ENCODE results near the gene MANBA.

MANBA gene

GRCh38 chr4:102599886-102600285, 160.9 kb downstream of the MANBA start:
- in situ Hi-C loops (cut with HindIII; ENCODE audit: low sequenced_read_pairs), result loop anchor here (25.0 kb wide), 1 partner anchor 412 kb away; the partner anchor contains the start of gene SLC9B1

DNA sequence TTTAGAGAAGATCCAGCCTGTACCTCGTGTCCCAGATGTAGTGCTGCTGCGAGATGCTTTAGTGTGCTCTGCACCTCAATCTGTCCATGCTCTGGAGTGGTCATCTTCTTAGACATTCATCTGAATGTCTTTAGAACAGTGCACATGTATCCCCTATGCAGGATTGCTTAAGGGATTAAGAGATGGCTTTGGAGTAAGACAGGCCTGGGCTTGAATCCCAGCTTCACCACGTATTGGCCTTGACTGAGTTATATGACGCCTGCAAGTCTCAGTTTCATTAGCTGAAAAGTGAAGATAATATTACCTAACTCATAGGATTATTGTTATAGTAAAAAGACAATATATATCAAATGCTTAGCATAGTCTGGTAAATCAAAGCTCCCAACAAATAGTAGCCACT, 161.3 kb downstream of the MANBA start:
- in situ Hi-C loops (cut with HindIII; ENCODE audit: low sequenced_read_pairs), result no loop called here

DNA sequence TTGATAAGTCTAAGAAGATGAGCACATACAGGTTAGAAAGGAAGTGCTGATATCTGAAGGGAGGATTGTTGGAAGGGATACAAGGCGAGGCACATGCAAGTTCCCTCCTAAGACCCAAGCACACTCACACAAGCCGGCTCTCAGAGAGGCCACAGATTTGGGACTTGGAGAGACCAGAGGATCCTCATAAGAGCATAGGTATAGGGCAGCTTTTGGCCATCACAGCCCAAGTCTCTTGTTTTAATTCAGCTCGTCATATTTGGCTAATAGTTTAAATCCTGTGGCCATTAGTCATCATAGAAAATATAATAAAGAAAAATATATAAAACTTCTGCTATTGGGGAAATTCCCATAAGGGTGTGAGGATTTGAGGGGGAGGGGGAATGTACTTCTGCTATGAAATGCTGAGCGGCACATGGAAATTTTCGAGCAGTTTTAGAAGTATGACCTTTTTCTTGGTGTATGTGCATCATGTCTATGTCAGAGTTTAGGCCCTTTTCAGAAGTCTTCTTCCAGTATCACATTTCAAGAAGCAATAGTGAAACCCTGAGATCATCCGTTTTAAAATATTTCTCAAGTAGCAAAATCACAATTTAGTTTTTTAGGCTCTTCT, 161.9 kb downstream of the MANBA start:
- in situ Hi-C loops (cut with HindIII; ENCODE audit: low sequenced_read_pairs), result no loop called here

- in situ Hi-C loops (cut with HindIII; ENCODE audit: low sequenced_read_pairs), result no loop called here
Observed at GRCh38 chr4:102598086-102598761, 162.5 kb downstream of the MANBA start.

- in situ Hi-C loops (cut with HindIII; ENCODE audit: low sequenced_read_pairs), result no loop called here
Observed at GRCh38 chr4:102596532-102596931, 164.2 kb downstream of the MANBA start.

GRCh38 chr4:102594000-102594399, 166.8 kb downstream of the MANBA start:
- in situ Hi-C loops (cut with HindIII; ENCODE audit: low sequenced_read_pairs), result no loop called here

DNA sequence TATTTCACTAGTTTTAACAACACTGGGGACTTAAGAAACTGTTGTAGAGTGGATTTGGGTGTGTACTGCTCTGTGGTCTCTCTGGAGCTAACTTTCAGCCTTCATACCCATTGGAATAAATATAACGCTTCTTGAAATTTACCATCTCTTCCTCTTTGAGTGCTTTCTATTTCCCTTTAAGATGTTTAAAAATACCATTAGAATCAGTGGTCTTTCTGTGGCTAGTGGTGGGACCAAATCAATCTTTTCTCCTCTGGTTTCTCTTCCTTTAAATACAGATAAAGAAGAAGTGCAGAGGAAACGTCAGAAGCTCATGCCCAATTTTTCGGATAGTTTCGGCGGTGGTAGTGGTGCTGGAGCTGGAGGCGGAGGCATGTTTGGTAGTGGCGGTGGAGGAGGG, 167.6 kb downstream of the MANBA start:
- in situ Hi-C loops (cut with HindIII; ENCODE audit: low sequenced_read_pairs), result no loop called here

GRCh38 chr4:102592256-102592655, 168.5 kb downstream of the MANBA start:
- in situ Hi-C loops (cut with HindIII; ENCODE audit: low sequenced_read_pairs), result no loop called here

- in situ Hi-C loops (cut with HindIII; ENCODE audit: low sequenced_read_pairs), result no loop called here
Observed at GRCh38 chr4:102589743-102590142, 171.0 kb downstream of the MANBA start.

GRCh38 chr4:102586644-102587021, 174.1 kb downstream of the MANBA start:
- in situ Hi-C loops (cut with HindIII; ENCODE audit: low sequenced_read_pairs), result no loop called here

GRCh38 chr4:102586002-102586643, 174.6 kb downstream of the MANBA start:
- in situ Hi-C loops (cut with HindIII; ENCODE audit: low sequenced_read_pairs), result no loop called here

GRCh38 chr4:102585329-102585728, 175.4 kb downstream of the MANBA start:
- in situ Hi-C loops (cut with HindIII; ENCODE audit: low sequenced_read_pairs), result no loop called here

GRCh38 chr4:102584091-102584490, 176.7 kb downstream of the MANBA start:
- in situ Hi-C loops (cut with HindIII; ENCODE audit: low sequenced_read_pairs), result no loop called here

Measured in DLD1 (cell line).